ENCODE results near the gene B3GALT5.
"Not testable (repeated sequence)": the region's sequence is repeated elsewhere in the genome, so short reads cannot be mapped to it uniquely, and the experiment has no call there.

B3GALT5 gene, protein sequence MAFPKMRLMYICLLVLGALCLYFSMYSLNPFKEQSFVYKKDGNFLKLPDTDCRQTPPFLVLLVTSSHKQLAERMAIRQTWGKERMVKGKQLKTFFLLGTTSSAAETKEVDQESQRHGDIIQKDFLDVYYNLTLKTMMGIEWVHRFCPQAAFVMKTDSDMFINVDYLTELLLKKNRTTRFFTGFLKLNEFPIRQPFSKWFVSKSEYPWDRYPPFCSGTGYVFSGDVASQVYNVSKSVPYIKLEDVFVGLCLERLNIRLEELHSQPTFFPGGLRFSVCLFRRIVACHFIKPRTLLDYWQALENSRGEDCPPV

DNA sequence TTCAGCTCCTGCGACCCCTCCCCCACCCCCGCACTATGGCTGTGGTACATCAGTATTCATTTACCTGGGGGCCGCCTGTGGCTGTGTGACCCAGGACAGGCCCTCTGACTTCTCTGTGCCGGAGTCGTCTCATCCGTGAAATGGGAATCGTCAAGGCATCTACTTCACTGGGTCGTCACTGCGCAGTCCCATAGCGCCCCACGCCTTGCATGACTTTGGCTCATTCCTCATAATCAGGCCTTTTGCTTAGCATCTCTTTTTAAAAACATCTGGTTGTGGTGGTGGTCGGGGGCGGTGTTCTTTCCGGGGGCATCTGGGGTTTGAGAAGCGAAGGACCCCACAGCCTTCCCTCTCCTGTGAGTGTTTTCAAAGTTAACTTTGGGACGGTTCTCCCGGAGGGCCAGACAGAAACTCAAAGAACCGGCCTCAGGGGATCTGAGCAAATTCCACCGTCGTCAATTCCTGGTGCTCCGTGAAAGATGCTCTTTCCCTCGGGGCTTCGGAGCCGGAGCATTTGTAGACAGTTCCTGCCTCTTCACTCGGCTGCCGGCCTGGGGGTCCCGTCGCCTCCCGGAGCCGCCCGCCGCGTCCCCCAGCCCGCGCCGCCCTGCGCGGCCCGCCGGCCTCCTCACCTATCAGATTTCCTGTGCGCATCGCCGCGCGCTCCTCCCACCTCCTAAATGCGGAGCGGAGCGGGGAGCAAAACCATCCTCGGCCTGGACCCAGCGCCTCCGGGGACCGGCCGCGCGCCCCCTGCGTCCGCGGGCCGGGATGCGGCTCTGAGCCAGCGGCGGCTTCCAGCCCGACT is at the start of gene B3GALT5:
B3GALT5 (plus strand) TSS at position 708 of the 808 bp plus-strand sequence. CDS start 47,620 bp downstream, outside the sequence.
- DNase-seq = no peak

DNA sequence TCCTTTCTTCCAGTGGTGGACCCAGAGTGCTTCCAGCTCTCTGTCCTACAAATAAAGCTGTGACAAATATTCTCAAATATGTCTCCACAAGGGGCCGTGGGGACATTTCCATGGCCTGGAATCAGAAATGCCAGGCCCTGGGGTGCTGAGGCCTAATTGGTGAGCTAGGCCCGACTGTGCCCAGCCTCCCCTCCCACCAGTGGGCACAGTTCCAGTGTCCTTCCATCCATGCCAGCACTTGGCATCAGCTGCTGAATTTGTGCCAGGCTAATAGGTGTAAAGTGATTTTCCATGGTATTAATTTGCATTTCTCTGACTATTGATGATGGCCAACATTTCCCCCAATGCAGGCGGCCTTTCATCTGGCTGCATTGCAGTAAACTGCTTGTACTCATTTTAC is 48.5 kb upstream of the B3GALT5 start:
- no peak for DNase-seq

DNA sequence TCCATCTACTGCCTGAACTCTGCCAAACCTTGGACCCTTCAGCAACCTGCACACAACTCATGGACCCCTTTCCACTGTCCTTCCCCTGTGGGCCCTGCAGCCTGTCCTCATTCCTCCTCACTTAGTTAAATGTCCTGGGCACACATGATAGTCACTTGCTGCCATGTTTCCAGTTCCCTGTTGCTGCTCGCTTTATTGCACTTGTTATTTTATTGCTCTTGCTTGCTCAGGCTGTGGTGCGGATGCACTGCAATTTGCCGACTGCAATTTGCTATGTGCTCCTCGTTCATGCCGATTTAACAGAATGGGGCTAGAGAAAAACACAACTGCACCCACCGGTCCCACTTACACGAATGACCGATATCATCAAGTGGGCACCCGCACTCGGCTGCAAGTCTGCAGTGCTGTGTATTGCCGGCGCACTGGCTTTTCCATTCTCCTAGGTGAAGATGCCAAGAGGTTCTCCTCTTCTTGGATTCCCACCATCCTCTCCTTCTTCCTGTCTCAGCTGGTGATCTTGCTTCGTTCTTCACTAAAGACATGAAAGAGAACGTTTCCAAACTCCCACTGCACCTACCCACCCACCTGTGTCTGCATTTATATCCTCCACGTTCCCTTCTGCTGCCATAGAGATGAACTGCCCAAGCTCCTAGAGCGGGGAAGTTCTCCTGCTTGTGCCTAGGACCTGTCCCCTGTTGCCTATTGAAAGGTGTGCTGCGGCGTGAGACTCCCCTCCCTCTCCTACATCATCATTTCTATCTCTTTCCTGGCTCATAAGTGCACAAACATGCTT is 45.4 kb upstream of the B3GALT5 start:
- no peak for DNase-seq

DNA sequence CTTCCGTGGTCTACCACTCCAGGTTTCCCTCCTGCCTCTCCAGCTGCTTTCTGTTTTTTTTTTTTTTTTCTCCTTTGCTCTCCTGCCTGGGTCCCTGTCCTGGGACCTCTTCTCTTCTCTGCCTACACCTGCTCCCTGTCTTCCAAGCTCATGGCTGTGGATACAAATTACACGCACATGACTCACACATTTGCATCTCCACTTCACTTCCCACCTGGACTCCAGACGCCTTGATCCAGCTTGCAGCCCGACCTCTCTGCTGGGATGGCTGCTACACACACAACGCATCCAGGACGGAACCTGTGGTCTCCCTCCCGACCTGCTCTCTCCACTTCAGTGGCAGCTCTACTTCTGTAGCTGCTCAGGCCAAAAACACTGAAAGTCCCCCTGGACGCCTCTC is 44.4 kb upstream of the B3GALT5 start:
- DNase-seq = no peak

DNA sequence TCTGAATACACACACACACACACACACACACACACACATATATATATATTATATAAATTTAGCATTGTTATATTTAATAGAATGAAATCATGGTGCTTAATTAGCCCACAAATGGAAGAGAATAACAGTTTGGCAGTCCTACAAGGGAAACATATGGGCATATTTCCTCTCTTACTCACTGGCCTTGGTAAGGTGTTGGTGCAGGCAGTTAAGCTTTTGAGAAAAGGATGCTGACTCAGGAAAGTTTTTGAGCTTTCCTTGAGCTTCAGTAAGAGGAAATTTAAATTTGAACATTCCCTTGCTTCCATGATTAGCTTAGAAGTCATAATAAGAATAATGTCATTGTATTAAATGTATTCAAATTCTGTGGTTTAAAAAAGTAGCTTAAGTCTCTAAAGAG is 37.0 kb upstream of the B3GALT5 start:
- DNase-seq = no peak

DNA sequence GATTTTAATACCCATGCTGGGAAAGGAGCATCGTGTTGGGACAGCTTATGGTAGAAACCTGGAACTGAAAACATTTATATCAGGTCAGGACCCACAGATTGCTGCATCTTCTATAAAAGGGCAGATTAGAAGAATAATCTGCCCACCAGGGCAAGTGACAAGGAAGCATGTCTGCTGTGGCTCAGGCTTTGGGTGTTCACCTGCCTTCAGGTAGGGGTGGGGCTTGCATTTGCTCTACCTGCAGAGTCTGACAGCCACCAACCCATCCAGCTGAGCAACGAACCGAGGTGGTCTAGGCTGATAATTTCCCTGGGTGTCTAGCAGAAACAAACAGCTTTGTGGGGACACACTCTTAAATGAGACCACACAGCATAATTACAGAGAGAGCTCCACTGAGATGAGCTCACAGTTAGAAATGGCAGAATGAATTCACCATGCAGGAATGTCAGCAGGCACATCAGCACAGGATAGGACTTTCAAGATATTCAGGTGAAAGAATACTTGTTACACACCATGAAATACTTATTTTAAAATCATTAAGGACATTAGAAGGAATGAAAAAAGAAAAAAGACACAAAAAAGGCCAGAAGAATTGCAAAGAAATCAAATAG is 36.1 kb upstream of the B3GALT5 start:
- DNase-seq = no peak

DNA sequence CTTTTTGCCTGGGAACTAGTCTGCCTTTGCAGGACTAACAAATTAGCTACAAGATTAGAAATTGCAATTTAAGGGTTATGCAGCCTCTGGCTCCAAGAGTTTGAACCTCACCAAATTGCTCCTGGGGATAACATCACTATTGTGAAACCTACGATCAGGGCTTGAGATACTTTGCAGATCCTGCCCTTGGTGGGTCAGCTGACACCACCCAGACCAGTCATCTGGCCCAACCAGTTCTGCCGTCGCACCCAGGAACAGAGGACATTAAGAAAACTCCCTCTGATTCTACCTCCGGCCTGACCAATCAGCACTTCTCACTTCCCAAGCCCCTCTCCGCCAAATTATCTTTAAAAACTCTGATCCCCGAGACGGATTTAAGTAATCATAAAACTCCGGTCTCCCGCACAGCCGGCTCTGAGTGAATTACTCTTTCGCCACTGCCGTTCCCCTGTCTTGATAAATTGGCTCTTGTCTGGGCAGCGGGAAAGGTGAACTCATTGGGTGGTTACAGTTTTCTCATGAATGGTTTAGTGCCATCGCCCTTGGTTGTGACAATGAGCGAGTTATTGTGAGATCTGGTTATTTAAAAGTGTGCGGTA is 32.9 kb upstream of the B3GALT5 start:
- no peak for DNase-seq

DNA sequence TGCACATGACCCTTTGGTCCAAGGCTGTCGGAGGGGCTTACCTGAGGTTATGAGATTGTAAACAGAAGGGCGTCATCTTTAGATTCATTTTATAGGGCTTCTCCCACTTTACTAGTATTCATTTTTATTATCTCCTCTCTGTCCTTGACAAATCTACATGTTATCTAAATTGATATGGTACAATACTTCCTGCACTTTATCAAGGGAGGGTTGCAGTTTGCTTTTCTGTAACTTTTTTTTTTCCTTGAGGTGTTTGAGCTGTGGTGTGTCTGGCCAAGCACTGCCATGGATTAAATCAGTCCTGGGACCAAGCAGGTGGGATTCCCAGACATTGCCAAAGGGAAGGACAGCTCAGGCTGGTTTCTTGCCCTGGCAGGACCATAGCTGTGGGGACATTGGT is 32.0 kb upstream of the B3GALT5 start:
- DNase-seq = no peak

DNA sequence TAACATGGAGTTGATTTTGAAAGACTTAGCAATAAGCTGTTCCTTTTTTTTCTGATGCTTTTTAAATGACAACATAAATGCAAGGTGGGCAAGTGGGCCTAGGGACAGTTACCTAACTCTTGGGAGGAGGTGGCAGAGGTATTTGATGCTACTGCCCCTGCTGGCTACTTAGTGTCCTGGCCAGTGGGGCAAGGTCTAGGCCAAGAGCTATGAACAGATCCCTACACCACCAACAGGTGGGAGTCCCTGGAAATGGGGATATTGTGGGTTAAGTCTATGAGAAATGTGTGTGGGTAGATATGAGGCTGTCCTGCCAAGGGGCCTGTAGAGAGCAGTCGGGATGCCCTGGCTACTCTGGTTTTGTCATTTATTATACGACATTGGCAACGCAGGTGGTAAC is 31.3 kb upstream of the B3GALT5 start:
- DNase-seq = no peak

DNA sequence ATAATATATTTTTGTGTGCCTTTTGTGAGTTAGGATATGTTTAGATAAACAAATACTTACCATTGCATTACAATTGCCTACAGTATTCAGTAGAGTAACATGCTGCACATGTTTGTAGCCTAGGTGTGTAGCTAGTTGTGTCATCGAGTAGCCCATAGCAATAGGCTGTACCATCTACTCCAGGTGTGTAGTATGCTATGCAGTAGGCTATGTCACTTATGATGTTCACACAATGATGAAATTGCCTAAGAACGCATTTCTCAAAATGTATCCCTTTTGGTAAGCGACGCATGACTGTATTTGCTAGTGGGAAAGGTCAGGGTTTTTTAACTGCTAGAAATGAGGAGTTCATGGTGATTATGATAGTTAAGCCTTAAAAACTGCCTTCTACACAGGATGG is 30.0 kb upstream of the B3GALT5 start:
- no peak for DNase-seq

DNA sequence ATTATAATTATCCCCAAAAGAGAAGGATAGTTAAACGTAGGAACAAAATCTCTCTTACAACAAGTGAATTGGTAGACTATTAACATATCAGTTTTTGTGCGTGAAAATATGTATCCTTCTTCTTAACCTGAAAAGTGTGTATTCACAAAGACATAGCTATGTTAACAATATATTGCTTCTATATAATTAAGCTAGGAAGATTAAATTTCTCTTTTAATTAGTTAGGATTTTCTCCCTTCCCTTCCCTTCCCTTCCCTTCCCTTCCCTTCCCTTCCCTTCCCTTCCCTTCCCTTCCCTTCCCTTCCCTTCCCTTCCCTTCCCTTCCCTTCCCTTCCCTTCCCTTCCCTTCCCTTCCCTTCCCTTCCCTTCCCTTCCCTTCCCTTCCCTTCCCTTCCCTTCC is 29.2 kb upstream of the B3GALT5 start:
- DNase-seq = not testable (repeated sequence)

DNA sequence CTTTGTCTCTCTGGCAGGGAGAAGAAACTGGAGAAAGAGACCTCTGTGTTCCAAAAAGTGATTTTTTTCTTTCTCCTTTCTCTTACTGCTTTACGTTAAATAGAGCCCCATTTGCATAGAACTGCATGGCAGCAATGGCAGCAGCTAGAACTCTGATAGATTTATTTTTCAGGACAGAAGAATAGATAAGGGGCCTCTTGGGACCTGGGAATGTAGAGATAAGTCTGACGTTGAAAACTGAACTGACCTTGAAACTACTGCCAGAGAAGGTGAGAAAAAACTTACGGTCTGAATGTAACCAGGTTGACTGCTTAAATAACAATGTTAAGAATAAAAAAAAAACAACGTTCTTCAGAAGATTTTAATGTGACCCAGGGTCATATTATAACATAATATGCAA is 25.4 kb upstream of the B3GALT5 start:
- no peak for DNase-seq

DNA sequence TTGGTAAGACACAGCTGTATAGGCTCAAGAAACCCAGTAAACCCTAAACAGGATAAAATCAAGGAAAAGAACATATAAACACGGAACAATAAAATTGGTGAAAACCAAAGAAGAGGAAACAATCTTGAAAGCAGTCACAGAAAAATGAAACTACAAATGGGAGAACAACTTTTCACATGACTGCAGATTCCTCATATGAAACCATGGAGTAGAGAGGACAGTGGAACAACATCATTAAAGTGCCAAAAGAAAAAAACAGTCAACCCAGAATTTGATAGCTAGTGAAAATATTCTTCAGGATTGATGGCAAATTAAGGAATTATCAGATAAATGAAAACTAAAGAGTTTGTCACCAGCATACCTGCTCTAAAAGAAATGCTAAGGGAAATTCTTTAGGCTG is 23.9 kb upstream of the B3GALT5 start:
- DNase-seq = no peak

DNA sequence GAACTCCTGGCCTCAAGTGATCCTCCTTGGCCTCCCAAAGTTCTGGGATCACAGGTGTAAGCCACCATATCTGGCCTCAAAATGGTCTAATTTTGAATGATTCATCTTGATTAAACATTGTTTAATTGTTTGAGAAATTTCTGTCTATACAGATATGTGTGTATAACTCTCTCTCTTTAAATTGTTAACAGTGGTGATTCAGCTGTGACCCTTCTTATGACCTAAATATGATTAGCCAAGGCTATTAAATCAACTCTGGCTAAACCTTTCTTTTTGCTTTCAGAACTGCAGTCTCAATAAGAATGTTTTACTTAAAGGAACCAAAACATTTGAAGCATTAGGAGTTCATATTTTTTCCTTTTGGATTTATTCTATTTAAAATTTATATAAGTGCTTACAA is 19.2 kb upstream of the B3GALT5 start:
- DNase-seq = no peak

DNA sequence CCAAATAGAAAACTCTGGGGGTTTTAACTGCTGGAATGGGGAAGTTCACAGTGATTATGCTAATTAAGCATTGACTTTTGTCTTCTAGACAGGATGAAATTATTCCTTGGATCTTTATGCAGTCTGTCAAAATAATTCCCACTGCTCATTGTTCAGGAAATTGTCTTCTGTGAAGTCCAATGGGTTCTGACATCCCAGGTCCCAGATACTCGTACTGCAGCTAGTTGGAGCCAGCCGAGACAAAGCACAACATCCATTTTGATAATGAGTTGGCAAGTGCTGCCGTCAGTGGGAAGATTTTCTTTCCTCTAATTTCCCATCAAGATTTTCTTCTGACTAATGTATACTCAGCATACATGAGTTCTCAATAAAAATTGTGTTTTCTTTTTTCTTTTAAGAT is 17.3 kb upstream of the B3GALT5 start:
- no peak for DNase-seq

DNA sequence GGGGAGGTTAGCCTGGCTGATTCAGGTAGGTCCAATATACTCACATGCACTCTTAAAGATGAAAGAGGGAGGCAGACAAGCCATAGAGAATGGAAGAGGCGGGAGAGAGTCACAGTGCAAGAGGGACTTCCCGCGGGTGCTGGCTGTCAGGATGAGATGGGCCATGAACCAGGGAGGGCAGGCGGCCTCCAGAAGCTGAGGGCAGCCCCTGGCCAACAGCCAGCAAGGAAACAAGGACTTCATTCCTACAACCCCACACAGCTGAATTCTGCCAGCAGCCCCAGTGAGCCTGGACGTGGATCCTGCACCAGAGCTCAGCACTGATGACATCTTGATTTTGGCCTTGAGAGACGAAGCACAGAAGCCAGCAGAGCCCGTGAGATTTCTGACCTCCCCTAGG is 15.1 kb upstream of the B3GALT5 start:
- DNase-seq = no peak

DNA sequence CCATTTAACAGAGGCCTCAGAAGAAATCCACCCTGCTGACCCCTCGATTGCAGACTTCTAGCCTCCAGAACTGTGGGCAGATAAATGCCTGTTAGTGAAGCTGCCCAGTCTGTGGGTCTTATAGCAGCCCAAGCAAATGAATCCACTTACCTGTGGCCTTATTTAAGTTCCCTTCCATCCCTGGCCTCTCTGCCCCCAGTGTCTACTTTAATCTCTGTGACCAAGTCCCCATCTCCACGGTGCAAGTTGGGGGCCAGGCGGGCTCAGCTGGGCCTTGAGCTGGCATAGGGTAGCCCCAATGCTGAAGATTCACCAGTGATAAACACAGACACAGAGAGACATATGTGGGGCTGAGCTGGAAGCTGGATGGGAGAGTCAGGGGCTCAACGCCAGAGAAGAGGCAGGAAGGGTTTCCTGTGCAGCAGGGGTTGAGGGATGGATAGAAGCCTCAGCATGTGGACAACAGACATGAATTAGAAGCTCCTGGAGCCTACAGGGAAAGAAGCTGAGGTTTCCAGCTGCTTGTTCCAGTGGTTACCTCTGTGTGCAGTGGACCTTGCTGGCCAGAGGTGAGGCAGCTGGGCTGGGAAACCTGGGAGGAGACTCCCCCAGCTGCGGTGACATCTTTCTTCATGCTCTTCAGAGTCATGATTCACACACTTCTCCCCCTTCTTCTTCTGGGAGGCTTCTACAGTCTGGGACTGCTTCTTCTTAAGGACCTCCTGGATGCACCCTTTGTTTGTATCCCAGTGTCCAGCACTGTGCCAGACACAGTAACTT is 13.4 kb upstream of the B3GALT5 start:
- no peak for DNase-seq

DNA sequence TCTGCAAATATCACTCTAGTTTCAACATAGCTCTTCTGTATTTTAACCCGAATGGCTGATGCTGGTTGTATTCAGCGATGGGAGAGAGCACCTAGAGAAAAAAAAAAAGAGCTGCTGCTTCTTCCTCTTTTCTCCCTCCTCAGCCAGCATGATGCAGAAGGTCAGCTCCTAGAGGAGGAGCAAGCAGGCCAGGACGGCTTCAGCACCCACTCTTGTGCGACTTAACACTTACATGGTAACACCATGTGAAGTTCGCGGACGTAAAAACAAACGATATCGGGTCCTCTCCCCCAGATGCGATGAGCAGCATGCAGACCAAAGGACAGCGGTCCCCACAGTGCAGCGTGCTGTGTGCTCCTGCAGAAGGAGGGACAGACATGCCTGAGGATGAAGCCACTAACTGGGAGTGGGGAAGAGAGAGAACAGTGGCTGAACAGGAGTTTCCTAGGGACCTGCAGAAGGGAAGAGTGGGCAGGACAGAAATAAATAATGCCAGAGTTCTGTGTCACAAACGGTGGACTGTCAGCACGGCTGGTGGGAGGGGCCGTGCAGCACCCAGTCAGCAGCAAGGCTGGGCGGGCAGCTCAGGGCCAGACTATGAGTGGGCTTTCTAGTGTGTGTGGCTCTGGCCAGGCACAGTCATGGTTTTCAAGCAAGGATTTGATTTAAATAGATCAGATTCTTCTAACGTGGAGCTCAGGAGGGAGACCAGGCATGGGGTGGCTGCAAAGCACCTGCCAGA is 11.4 kb upstream of the B3GALT5 start:
- DNase-seq = no peak

DNA sequence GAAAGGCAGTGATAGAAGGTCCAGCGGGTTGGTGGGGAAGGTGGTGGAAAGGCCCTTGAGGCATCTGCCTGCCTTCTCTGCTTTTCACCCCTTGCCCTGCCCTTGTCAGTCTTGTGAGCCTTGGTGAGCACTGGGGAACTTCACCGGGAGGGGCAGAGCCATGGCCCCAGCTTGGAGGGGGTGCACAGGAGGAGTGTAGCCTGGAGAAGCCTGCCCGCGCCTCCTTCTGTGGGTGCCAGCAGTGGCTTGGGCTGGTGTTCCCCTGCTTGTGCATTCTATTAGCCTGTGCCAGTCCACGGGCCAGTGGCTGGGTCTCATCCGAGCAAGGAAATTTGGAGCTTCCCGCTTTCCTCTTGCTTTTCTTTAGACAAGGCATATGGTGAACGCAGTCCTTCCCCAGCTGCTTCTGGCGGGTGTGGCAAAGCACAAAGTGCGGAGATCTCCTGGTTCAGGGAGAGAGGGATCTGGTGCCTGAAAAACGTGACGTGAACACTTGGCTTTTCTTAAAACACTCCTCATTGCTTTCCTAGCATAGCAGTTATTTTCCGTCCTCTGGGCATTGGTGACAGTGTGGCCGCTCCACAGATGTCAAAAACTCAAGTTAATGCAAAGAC is 10.6 kb upstream of the B3GALT5 start:
- DNase-seq = no peak

DNA sequence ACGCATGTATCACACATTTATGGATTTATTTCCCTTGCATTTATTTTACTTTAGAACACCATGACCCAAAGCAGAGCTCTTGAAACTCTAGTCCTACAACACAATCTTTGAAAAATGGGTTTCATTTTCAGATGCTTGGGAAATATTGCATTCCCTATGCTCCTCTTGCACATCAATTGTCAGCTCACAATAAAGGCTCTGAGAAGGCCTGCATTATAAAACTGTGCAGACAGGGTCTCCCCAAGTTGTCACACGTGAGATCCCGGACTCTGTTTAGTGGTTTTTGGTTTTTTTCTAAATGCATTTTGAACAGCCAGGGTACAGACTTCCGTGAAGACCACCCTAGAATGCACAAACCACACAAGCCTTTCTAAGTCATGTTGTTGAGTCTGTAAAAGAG is 9.9 kb upstream of the B3GALT5 start:
- DNase-seq = no peak

DNA sequence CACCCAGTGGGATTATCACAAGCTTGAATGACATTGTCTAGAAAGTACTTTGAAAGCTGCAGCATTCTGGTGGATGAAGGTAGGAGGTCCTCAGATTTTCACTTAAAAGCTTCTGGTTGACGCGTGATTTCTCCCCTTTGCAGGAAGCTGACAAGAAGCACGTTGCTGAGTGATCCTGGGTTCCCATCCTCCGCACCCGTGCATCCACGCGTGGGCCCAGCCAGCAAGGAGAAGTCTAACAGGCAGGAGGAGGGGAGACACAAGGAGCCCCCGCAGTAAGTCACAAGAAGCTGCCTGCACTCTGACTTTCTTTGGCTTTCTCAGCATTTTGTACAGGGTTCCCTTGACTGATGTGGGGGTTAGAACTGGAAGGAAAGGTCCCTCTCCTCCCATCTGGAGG is 7.8 kb upstream of the B3GALT5 start:
- no peak for DNase-seq
